Fibroblast of villous mesenchyme (primary cell): ENCODE results near the gene ING3. TPM values are rescaled to one million over a fixed set of nuclear protein-coding genes. Genes with fewer than 3 reads are reported as not detected.

Experiments
- DNase-seq: peaks from one replicate; pipeline ENCODE4 v3.0.0-alpha.2; 2010; ENCODE audit warnings: low read depth
- H3K4me3 ChIP-seq: 2 replicates; pipeline ENCODE4 v1.5.1; 2011; ENCODE audit warnings: low read depth, mild to moderate bottlenecking, low read length
- CTCF ChIP-seq: IDR thresholded peaks from 2 replicates; pipeline ENCODE4 v1.5.1; 2012; ENCODE audit warnings: low read depth, mild to moderate bottlenecking, low read length; ENCODE audit not compliant: insufficient read depth
- small RNA-seq: library from RNA; depleted of rRNA; stranded (forward); fragments of <200 nt; gene quantifications from one replicate; pipeline ENCODE3, GENCODE V24; 2012
- total RNA-seq: library from RNA; depleted of rRNA; stranded (reverse); fragments of >200 nt; gene quantifications from 2 replicates; pipeline ENCODE4 v1.2.3, GENCODE V29; 2012

ING3 gene
- total RNA-seq, 1 donor: 21.2 TPM

- no peak overlapping the region for H3K4me3 ChIP-seq
- no peak for DNase-seq
- TF ChIP-seq CTCF: no peak
These were observed 76.1 kb downstream of the ING3 start for GRCh38 chr7:121026577-121027111.

Small RNA genes within 50 kb of the gene (small RNA-seq; reads per million reads assigned to genes)
- not detected for gene RNA5SP240

Other genes starting within 250 kb of the ING3 start
- gene TSPAN12, start 92.6 kb upstream of the ING3 start, total RNA-seq: 2.6 and 4.7 TPM in 2 replicates
- gene CPED1, start 37.9 kb downstream of the ING3 start, total RNA-seq: 95.9 and 106 TPM in 2 replicates